Gastrocnemius medialis (tissue), 4 donors: ENCODE measurements around the gene CEP170B. TPM values are rescaled to one million over a fixed set of nuclear protein-coding genes. Genes with fewer than 3 reads are reported as not detected.

ENCODE experiments used
- ATAC-seq, 2 donors: fragments of 150-250 bp; one replicate each; pipeline ENCODE4 v1.9.1; 2016
- DNase-seq, 2 donors: peaks; one replicate each; pipeline ENCODE4 v3.0.0-alpha.2; 2019
- H3K27ac ChIP-seq, 4 donors: fragments of 200-600 bp; sonication (generic); 1 replicate in 1 of 4; 2 replicates in 3 of 4; pipeline ENCODE4 v1.5.1; 2016 to 2018; ENCODE audit warnings: mild to moderate bottlenecking in 2 of 4, moderate library complexity in 1 of 4
- H3K27me3 ChIP-seq, 3 donors: fragments of 200-600 bp; sonication (generic) in 2 of 3; 1 replicate in 1 of 3; 2 replicates in 2 of 3; pipeline versions ENCODE4 v1.5.1 to v1.6.0; 2016 to 2019; ENCODE audit warnings: mild to moderate bottlenecking in 1 of 3, moderate library complexity in 1 of 3
- H3K36me3 ChIP-seq, 2 donors: fragments of 200-600 bp; sonication (generic) in 1 of 2; one replicate each; pipeline ENCODE4 v1.5.1; 2017 to 2018
- H3K4me1 ChIP-seq, 2 donors: fragments of 200-600 bp; sonication (generic) in 1 of 2; one replicate each; pipeline ENCODE4 v1.5.1; 2016 to 2017; ENCODE audit warnings: mild to moderate bottlenecking in 2 of 2
- H3K4me3 ChIP-seq, 4 donors: fragments of 200-600 bp; sonication (generic) in 3 of 4; 1 replicate in 1 of 4; 2 replicates in 3 of 4; pipeline ENCODE4 v1.5.1; 2016 to 2019; ENCODE audit warnings: mild to moderate bottlenecking in 2 of 4
- H3K9me3 ChIP-seq, 3 donors: fragments of 200-600 bp; sonication (generic) in 2 of 3; 1 replicate in 1 of 3; 2 replicates in 2 of 3; pipeline ENCODE4 v1.5.1; 2016 to 2019
- POLR2A ChIP-seq, 2 donors: fragments of 450-650 bp; IDR thresholded peaks; one replicate each; pipeline ENCODE4 v1.6.1; 2017; ENCODE audit warnings: antibody characterized with exemption in 2 of 2, mild to moderate bottlenecking in 2 of 2, moderate library complexity in 2 of 2
- in situ Hi-C, 4 donors: fragments of 200-750 bp; cut with MboI; loops; one replicate each; pipeline versions ENCODE4 v1.15.0 to v1.8.0; 2017; ENCODE audit warnings: low sequenced_read_pairs in 4 of 4
- intact Hi-C: fragments of 100-400 bp; cut with DNase I; formaldehyde crosslinking; loops from one replicate; pipeline ENCODE4 v1.15.1; 2023; ENCODE audit warnings: low total_unique reads
- total RNA-seq, 4 donors: library from RNA; depleted of rRNA; stranded (reverse); fragments of >200 nt; gene quantifications; one replicate each; pipeline versions ENCODE4 v1.1.0 to v1.2.3, GENCODE V29; 2016
- TF ChIP-seq, protein P1 (sequence below), 5 experiments: fragments of 450-650 bp in 3 of 5; fragments of 200-600 bp in 2 of 5; sonication (generic) in 2 of 5; IDR thresholded peaks in 4 of 5; conservative IDR thresholded peaks in 1 of 5; 1 replicate in 4 of 5; 2 replicates in 1 of 5; pipeline ENCODE4 v1.5.1; 2016 to 2019; ENCODE audit warnings: antibody characterized with exemption in 5 of 5, mild to moderate bottlenecking in 3 of 5, moderate library complexity in 3 of 5

CEP170B gene
- total RNA-seq, 4 donors from 2014 or later, result 4.5 to 13.0 (median 7.1) TPM

- no peak for ATAC-seq
- in situ Hi-C loops (no loop called here), intact Hi-C loops (no loop called here)
- Histone ChIP-seq H3K36me3 (no peaks in the 10 kb centered on the region), H3K4me1 (peaks cover 20 to 21% of the 10 kb centered on the region in 2 donors), H3K27ac (no peak overlapping the region), H3K9me3 (no peaks in the 10 kb centered on the region), H3K4me3 (no peak overlapping the region), H3K27me3 (no peaks in the 10 kb centered on the region)
- no peak for TF ChIP-seq POLR2A (IDR thresholded peaks at IDR 0.05)
- TF ChIP-seq, protein P1, sequence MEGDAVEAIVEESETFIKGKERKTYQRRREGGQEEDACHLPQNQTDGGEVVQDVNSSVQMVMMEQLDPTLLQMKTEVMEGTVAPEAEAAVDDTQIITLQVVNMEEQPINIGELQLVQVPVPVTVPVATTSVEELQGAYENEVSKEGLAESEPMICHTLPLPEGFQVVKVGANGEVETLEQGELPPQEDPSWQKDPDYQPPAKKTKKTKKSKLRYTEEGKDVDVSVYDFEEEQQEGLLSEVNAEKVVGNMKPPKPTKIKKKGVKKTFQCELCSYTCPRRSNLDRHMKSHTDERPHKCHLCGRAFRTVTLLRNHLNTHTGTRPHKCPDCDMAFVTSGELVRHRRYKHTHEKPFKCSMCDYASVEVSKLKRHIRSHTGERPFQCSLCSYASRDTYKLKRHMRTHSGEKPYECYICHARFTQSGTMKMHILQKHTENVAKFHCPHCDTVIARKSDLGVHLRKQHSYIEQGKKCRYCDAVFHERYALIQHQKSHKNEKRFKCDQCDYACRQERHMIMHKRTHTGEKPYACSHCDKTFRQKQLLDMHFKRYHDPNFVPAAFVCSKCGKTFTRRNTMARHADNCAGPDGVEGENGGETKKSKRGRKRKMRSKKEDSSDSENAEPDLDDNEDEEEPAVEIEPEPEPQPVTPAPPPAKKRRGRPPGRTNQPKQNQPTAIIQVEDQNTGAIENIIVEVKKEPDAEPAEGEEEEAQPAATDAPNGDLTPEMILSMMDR (IDR thresholded peaks at IDR 0.05 in 4 of 5, conservative IDR thresholded peaks at IDR 0.05 in 1 of 5), result no peak
- no peak for DNase-seq
Observed at GRCh38 chr14:104819361-104819781, 45.7 kb upstream of the CEP170B start.

- H3K27ac ChIP-seq, result no peak overlapping the region
- H3K27me3 ChIP-seq, result peaks cover 0 to 4% (median 3%) of the 10 kb centered on the region in 3 donors
- intact Hi-C loops, result no loop called here
- DNase-seq, result no peak
- H3K4me3 ChIP-seq, result no peak overlapping the region
- ATAC-seq, result no peak
- in situ Hi-C loops, result loop anchor here in 3 of 4 donors (5.0 kb wide), 1 partner anchor 53 kb away; no protein-coding TSS in a partner anchor
- H3K4me1 ChIP-seq, result peaks cover 11 to 15% of the 10 kb centered on the region in 2 donors
- H3K36me3 ChIP-seq, result no peaks in the 10 kb centered on the region
- TF ChIP-seq, protein P1 (IDR thresholded peaks at IDR 0.05 in 4 of 5, conservative IDR thresholded peaks at IDR 0.05 in 1 of 5), result peak in 1 of 5 experiments; percentile 18
- no peak for TF ChIP-seq POLR2A (IDR thresholded peaks at IDR 0.05)
- no peaks in the 10 kb centered on the region for H3K9me3 ChIP-seq
Observed at GRCh38 chr14:104820669-104821228, 44.3 kb upstream of the CEP170B start.

GRCh38 chr14:104821229-104821945, 43.7 kb upstream of the CEP170B start:
- TF ChIP-seq, protein P1 (IDR thresholded peaks at IDR 0.05 in 4 of 5, conservative IDR thresholded peaks at IDR 0.05 in 1 of 5), result no peak
- no peak for TF ChIP-seq POLR2A (IDR thresholded peaks at IDR 0.05)
- H3K4me3 ChIP-seq, result no peak overlapping the region
- in situ Hi-C loops, result loop anchor here in 3 of 4 donors (5.0 kb wide), 1 partner anchor 54 kb away; no protein-coding TSS in a partner anchor
- no peaks in the 10 kb centered on the region for H3K36me3 ChIP-seq
- peaks cover 0 to 4% (median 3%) of the 10 kb centered on the region in 3 donors for H3K27me3 ChIP-seq
- H3K27ac ChIP-seq, result no peak overlapping the region
- ATAC-seq, result no peak
- DNase-seq, result no peak
- intact Hi-C loops, result no loop called here
- no peaks in the 10 kb centered on the region for H3K9me3 ChIP-seq
- peaks cover 11 to 20% of the 10 kb centered on the region in 2 donors for H3K4me1 ChIP-seq

- no peak overlapping the region for H3K4me3 ChIP-seq
- no peak overlapping the region for H3K27ac ChIP-seq
- ATAC-seq (no peak), DNase-seq (no peak)
- intact Hi-C loops, result no loop called here
- no peaks in the 10 kb centered on the region for H3K36me3 ChIP-seq
- peaks cover 4 to 18% of the 10 kb centered on the region in 2 donors for H3K4me1 ChIP-seq
- no peak for TF ChIP-seq POLR2A (IDR thresholded peaks at IDR 0.05)
- TF ChIP-seq, protein P1 (IDR thresholded peaks at IDR 0.05 in 4 of 5, conservative IDR thresholded peaks at IDR 0.05 in 1 of 5), result no peak
- peaks cover 0 to 4% (median 3%) of the 10 kb centered on the region in 3 donors for H3K27me3 ChIP-seq
- no peaks in the 10 kb centered on the region for H3K9me3 ChIP-seq
- in situ Hi-C loops, result loop anchor here in 3 of 4 donors (5.0 kb wide), 1 partner anchor 55 kb away; no protein-coding TSS in a partner anchor
Observed at GRCh38 chr14:104821971-104822608, 43.0 kb upstream of the CEP170B start.
